Measurements from ENCODE around the gene BMPR2. TPM values are rescaled to one million over a fixed set of nuclear protein-coding genes. Genes with fewer than 3 reads are reported as not detected.
"Not testable (repeated sequence)": the region's sequence is repeated elsewhere in the genome, so short reads cannot be mapped to it uniquely, and the experiment has no call there.

BMPR2 gene
- total RNA-seq (2014; rRNA removed), result 18.9 and 22.7 TPM in 2 replicates
- 12.2 TPM for polyA plus RNA-seq (2012)

DNA sequence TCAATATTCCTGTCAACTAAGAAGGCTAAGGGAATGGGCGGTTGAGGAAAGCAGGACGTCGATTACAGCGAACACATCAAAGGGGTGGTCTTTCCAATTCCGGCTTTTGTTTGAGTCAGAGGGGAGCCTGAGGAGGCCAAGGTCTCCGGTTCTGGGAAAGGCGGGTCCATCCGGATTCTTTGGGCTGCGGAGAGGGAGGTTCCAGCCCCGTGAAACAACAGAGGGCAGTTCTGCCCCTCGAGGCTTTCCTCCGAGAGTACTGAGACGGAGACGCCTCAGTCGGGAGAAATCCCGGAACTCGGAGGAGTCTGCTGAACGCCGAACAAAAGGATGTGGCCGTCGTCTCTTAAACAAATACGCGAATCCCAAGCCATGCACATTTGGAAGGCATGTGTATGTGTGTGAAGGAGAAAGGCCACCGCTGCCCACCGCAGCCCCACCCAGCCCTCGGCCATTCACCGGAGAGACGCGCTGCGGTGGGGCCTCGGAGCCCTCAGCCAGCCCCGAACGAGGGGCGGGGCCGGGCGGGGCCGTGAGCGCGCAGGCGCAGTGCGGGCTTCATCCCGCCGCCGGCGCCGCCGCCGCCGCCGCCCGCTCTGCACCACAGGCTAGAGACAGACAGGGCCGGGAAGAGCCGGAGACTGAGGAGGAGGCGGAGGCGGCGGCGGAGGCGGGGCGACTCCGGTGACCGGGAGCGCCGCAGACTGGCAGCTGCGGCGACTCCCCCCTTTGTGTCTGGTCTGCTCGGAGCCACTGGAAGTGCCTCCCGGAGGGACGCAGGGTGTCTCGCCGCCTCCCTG is at the start of gene BMPR2:
TSS of gene BMPR2 (plus strand) at position 719 of the 800 bp plus-strand sequence. CDS start 1,148 bp downstream, outside the sequence.
- peak; percentile 87 for DNase-seq (ENCODE audit: low read depth)

DNA sequence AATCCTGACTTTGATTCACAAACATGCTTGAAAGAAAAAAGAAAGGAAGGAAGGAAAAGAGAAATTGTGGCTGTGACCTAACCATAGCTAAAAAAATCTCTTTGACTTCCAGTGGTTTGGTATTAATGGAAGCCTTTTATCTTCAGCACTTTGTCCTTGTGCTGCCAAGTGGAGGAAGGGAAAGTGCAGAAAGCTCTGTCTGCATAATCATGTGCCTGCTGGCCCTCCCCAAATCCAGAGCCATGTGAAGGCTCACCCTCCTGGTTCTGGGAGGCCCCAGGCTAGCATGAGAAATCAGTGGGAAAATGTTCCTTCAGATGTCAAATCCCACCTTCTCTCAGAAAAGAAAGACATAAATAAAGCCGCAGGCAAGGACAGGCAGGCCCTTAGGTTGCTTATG is 48.3 kb upstream of the BMPR2 start:
- no peak for DNase-seq (ENCODE audit: low read depth)

DNA sequence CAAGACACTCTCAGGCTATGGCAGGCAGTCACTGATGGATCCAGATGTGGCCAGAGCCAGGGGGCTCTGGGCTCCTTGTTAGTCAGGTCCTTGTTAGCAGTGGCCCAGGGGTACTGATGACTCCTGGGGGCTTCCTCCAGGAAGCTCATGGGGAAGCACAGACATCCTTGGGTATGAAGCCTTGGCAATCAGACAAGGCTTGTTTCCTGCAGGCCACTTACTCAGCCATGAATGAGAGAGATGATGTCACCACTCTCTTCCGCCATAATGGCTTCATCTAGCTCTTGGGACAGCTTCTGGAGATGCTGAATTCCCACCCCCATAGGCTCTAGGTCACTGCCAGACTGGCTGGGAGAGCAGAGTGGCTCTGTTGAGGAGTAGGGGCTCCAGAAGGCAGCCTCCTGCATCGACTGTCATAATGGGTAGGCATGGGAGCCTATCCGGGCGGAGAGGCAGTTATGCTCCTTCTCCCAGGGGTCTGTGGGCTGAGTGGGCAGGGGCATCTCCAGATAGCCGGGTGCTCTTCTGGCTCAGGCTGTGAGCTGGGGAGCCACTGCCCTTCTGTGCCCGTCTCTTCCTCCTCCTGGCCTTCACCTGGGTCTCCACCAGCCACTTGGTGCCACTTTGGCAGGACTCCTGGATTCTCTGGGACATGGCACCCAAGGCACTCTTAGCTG is 40.2 kb upstream of the BMPR2 start:
- no peak for DNase-seq (ENCODE audit: low read depth)

DNA sequence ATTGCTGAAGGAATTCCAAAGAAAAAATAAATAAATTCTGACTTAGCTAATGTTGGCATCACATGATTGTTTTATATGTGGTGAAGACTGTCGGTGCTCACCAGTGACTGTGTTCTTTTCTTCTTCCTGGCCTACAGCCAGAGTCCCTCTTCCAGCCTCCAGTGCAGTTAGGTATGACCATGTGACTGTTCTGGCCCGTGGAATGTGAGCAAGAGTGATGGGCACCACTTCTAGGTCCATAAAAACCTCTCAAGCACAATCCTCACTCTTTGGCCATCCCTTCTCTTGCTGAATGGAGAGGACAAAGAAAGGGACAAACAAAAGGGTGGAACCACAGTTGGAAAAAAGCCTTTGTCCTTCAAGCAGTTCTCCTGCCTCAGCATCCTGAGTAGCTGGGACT is 39.0 kb upstream of the BMPR2 start:
- no peak for DNase-seq (ENCODE audit: low read depth)

DNA sequence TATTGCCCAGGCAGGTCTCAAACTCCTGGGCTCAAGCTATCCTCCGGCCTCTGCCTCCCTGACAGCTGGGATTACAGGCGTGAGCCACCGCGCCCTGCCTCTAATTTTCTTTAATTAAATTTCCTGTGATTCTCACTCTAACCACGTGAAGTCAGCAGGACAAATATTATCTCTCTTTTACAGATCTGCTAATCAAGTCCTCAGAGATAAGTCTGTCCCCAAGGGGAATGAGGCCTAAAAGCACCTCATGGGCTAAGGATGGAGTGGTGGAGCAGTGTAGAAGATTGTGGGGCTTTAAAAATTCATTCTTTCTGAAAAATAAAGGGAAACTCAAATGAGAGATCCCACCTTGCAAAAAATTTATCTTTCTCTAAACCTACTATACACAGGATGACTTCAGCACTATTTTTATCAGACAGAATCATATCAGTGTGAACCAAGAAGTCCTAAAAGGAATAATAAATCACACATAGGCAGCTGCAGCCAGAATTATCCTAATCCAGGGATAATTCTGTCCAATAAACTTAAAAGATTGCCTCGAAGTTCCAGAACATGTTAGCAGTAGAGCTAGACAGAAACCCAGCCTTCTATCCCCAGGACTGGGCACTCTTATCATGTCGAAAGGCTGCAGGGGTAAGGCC is 38.3 kb upstream of the BMPR2 start:
- no peak for DNase-seq (ENCODE audit: low read depth)

DNA sequence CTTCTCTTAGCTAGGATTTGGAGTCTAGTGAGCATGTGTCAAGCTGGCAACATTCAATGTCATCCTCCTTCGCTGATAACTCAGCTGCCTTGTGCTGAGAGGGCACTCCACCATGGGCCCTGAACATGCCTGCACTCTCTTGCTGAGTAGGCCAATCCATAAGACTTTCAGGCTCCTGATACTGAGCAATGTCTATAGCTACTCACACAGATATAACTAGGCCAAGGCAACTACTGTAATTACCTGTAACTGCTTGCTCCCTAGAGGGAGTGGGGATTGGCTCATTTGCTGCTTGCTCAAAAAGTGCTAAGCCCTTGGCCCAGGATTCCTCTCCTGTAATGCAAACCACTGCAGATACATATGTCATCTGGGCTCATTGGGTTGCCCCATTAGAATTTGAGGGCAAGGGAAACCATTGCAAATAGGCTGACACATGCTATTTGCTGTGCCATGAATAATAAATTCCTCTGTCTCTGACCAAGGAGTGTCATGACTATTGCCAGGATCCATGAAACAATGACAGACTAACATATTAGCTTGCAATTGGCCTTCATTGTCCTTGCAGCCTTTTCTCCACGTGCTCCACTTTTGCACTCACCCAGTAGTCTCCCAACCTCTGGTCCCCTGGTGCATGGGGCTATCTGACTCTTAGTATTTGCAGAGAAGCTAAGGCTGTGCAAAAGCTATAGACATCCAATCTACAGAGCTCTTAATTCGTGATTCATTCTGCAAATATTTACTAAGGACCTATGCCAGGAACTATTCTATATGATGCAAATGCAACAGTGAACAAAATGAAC is 36.9 kb upstream of the BMPR2 start:
- DNase-seq (ENCODE audit: low read depth), result peak; percentile 7

DNA sequence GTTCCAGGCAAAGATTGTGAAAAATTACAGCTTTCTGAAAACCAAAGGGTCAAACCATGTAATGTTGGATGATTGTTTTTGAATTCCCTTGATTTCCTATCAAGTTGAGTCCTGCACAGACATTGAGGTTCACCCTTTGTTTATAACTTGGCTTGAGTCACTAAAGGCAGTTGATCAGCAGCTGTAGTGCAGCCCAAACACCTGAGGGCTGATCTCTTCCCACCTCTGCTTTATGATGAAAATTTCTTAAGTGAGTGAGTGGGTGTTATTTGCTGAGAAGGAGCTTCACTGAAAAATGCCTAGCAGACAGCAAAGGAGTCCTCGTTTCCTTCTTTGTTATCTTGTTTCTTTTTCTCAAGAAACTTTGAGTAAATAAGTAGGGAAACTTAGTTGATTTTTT is 31.9 kb upstream of the BMPR2 start:
- DNase-seq (ENCODE audit: low read depth), result no peak

DNA sequence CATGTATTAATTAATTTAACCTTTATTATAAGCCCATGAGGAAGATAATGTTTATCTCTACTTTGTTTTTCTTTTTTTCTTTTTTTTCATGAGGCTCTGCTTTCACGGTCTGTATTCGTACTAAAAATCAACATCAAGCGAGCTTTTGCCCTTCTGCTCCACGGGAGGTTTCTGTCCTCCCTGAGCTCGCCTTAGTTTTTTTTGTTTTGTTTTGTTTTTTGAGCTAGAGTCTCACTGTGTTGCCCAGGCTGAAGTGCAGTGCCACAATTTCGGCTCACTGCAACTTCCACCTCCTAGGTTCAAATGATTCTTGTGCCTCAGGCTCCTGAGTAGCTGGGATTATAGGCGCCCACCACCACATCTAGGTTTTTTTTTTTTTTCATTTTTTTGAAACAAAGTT is 29.9 kb upstream of the BMPR2 start:
- DNase-seq (ENCODE audit: low read depth), result no peak

DNA sequence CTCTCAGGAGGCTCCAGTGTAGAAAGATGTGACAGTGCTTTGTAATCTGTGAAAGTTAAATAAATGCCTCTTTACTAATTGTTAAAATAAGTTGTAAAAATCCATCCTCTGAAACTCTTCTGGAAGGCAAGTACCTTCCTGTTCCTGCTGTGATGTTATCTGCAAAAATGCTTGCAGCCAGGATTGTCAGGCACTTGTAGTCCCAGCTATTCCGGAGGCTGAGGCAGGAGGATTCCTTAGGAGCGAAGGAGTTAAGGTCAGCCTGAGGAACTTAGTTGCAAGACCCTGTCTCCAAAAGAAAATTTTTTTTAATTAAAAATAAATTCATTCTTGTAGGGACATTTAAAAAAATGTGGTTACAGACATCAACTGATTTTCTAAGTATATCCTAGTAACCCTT is 22.7 kb upstream of the BMPR2 start:
- DNase-seq (ENCODE audit: low read depth), result no peak

DNA sequence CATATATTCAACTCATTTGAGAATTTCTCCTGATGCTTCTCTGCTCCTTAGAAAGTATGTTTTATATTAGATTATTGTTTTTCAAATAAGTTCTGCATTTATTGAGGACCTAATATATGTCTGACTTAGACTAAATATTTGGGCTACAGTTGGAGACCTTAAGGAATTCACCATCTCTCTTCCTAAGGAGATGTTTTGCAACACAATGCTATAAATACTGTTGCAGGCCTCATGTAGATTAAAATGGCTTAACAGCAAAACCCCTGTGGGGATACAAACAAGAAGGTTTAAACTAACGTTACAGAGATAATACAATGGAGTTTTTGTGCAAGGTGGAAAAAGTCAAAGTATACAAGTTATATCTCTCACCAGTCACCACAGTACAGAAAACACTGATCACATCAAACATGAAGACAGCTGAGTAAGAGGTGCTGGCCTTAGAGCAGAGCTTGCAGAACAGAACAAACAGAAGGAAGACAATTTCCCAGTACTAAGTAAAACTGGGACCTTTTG is 20.1 kb upstream of the BMPR2 start:
- DNase-seq (ENCODE audit: low read depth), result no peak

DNA sequence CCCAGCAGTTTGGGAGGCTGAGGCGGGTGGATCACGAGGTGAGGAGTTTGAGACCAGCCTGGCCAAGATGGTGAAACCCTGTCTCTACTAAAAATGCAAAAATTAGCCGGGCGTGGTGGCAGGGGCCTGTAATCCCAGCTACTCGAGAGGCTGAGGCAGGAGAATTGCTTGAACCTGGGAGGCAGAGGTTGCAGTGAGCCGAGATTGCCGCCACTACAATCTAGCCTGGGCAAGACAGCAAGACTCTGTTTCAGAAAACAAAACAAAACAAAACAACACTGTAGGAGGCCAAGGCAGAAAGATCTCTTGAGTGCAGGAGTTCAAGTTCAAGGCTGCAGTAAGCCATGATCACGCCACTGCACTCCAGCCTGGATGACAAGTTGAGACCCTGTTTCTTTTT is 17.2 kb upstream of the BMPR2 start:
- DNase-seq (ENCODE audit: low read depth), result not testable (repeated sequence)

DNA sequence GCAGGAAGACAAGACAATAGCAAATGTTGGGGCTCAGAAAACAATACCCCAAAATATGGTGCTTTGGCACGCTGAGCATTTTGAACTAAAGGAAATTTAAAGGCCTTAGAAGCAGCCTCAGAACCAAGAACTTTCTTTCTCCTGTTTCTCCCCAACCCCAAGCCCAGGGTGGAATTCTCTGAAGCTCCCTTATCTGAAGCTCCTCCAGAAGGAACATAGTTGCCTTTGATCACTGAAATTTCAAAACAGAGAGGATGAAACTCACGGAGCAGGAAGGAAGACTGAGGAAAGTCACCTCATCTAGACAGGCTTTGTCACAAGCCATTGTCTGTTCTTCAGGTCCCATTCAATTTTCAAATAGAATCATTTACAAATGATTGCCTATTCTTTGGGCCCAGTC is 15.5 kb upstream of the BMPR2 start:
- DNase-seq (ENCODE audit: low read depth), result no peak

DNA sequence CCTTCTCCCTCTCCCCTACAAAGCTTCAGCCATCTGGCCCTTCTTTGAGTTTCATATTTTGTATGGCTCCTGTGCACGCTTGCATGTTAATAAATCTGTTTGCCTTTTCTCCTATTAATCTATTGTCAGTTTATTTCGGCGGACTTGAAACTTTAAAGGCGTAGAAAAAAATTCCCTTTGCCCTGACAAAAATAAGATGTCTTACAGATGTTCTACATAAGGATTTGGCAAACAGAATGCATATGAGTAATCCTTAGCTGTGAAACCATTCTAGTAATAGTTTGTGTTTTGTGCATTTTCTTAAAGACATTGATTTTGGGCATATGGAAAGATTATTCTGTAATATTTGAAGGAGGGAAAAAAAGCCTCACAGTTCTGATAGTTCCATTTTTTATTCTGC is 15.0 kb upstream of the BMPR2 start:
- DNase-seq (ENCODE audit: low read depth), result no peak

DNA sequence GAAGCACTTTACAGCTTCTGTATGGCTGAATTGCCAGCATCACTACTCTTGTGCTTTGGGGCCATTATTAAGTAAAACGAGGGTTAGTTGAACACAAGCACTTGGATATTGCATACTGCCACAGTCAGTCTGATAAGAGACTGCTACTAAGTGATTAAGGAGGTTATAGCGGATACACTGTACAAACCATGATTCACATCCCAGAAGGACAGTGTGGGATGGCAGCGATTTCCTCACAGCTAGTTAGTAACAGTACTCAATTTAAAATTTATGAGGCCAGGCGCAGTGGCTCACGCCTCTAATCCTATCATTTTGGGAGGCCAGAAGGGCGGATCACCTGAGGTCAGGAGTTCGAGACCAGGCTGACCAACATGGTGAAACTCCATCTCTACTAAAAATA is 2.6 kb upstream of the BMPR2 start:
- DNase-seq (ENCODE audit: low read depth), result no peak

DNA sequence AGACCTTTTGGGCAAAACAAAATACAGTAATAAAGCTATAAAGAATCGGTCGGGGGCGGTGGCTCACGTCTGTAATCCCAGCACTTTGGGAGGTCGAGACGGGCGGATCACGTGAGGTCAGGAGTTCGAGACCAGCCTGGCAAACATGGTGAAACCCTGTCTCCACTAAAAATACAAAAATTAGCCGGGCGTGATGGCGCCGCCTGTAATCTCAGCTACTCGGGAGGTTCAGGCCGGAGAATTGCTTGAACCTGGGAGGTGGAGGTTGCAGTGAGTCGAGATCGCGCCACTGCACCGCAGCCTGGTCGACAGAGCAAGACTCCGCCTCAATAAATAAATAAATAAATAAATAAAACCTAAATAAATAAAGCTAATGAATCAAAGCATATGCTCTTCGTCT is 1.7 kb upstream of the BMPR2 start:
- DNase-seq (ENCODE audit: low read depth), result not testable (repeated sequence)

DNA sequence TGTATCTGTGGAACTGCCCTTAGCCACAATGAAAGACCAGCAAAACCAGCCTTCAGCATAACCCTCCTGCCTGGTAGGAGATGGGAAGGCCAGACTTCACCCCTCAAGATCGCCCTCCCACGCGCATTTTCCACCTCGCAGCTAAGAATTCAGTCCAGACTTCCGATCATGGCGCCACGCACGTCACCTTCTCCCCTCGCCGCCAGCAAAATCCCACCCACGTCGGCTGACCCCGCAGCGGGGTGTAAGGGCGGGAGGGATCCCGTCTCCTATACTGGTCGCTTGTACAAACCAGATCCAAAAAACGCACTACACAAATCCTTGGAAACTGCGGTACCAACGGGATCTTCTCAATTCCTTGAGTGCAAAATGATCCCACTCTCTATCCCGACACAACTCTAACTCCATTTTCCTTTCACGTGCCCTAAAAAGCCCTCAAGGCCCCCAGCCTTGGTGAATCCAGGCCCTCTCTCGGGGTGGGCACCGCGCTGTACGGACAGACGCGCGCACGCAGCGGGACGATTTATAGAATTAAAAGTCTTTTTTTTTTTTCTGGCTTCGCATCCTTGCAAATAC is 1.0 kb upstream of the BMPR2 start:
- peak; percentile 69 for DNase-seq (ENCODE audit: low read depth)

DNA sequence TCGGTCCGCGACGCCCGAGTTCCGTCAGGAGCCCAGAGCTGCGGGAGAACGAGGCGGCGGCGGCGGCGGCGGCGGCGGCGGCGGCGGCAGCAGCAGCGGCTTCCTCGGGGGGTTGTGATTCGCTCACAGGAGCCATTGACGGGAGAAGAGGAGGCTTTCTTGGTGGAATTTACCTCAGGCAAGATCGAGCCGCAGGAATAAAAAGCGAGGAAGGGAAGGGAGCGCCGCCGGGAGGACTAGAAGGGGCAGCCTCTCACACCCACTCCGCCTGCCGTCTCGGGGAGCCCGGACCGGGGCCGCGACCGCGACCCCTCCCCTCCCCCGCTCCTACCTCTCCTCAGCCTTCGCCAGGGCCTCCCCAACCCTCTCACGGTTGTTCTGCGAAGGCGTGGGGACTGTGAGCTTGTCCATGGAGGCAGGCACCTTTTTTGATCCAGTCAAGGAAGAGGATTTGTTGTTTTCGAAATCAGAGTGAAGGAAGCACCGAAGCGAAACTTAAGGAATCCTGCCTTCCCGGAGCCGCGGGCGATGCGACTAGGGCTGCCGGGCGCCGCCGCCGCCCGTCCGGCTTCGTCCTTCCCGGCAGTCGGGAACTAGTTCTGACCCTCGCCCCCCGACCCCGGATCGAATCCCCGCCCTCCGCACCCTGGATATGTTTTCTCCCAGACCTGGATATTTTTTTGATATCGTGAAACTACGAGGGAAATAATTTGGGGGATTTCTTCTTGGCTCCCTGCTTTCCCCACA is 506 bp downstream of the BMPR2 start:
- peak; percentile 46 for DNase-seq (ENCODE audit: low read depth)

DNA sequence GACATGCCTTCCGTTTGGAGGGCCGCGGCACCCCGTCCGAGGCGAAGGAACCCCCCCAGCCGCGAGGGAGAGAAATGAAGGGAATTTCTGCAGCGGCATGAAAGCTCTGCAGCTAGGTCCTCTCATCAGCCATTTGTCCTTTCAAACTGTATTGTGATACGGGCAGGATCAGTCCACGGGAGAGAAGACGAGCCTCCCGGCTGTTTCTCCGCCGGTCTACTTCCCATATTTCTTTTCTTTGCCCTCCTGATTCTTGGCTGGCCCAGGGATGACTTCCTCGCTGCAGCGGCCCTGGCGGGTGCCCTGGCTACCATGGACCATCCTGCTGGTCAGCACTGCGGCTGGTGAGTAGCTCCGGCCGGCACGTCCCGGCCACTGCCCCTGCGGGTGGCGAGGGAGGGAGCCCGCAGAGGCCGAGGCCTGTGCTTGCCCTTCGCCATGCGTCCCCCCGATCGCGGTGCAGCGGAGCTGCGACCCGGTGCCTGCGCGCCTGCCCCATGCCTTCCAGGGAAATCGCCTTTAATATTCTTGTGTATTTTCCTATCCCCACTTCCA is 1.2 kb downstream of the BMPR2 start:
- DNase-seq (ENCODE audit: low read depth), result peak; percentile 42

DNA sequence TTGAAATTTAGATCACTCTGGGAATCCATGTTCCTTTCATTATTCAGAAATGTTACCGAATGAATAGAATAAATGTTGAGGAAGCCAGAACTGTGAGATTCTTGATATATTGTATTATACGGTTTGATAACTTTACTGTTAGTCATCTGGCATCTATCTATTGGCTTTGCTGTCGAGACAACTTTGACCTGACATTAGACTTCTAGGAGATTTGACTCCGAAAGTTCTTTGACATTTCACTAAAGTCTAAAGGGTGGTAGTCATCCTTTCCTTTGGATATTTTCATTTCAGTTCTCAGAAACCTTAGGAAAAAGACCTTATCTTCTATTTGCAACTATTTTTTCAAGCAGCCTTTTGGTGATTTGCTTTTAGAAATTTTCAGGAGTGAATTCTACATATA is 1.9 kb downstream of the BMPR2 start:
- DNase-seq (ENCODE audit: low read depth), result no peak

All from LHCN-M2 (cell line).